Measurements from ENCODE around the gene A4GALT. TPM values are rescaled to one million over a fixed set of nuclear protein-coding genes. Genes with fewer than 3 reads are reported as not detected.

The A4GALT gene
- total and polyA plus RNA-seq, 2 experiments from 2014 or later, result 14.8 to 18.6 TPM

DNA sequence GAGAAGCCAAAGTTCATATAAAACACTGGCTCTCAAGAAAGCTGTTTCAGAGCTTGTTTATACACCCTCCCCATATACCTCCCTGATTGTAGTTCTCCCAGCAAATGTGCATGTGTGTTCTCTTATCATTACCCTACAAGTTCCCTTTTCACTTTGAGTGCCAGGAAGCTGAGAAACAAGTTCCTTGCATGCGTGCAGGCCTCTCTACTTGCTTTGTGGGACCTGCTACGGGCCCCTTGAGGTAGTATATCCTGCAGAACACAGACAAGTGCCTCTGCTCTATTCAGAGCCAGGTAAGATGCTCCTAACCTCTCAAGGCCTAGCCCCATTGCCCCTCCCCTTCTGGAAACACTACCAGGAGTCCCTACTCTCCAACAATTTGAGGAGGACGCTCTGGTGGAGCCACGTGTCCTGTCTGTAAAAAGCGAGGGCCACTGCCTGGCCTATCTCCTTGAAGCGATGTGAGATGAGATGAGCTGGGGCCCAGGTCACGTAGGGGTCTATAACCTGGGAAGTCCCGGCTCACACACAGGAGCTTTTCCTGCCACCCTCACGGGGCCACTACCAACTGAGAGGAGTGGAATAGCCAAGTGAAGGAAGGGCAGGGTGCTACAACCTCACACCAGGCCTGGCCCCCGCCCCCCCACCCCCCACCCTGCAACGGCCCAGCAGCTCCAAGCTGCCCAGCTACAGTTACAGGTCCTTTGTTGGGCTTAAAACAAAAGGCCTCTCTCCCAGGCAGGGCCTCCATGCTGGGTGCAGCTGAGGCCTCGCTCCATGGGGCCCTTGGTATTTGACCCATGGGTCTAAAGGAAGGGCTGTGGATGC, 77.7 kb downstream of the A4GALT start:
- no peaks in the 10 kb centered on the region for H4K20me1 ChIP-seq (ENCODE audit: insufficient read depth)
- in situ Hi-C loops (cut with MboI), result no loop called here
- DNase-seq, result no peak
- peaks cover 44% of the 10 kb centered on the region for H3K4me1 ChIP-seq (ENCODE audit: insufficient read depth)
- peaks cover 100% of the 10 kb centered on the region for H3K79me2 ChIP-seq (ENCODE audit: insufficient read depth)
- no peak overlapping the region for H3K27ac ChIP-seq
- H2AFZ ChIP-seq, result no peak overlapping the region
- no peak overlapping the region for H3K4me2 ChIP-seq (ENCODE audit: unreplicated experiment)
- H3K4me3 ChIP-seq, result no peak overlapping the region
- peaks cover 4% of the 10 kb centered on the region; the same call in 1 of the 2 replicates for H3F3A ChIP-seq (ENCODE audit: insufficient read depth)
- no peaks in the 10 kb centered on the region for H3K36me3 ChIP-seq (ENCODE audit: low read depth)
- H3K9ac ChIP-seq, result no peak overlapping the region
- H3K9me2 ChIP-seq (ENCODE audit: insufficient read depth), result no peaks in the 10 kb centered on the region
- TF ChIP-seq EZH2 (IDR thresholded peaks at IDR 0.05; ENCODE audit: insufficient read depth, poor library complexity, severe bottlenecking) (no peak), EZH2phosphoT487 (IDR thresholded peaks at IDR 0.05; ENCODE audit: insufficient read depth, low read depth) (no peak)
- no peaks in the 10 kb centered on the region for H3K9me3 ChIP-seq (ENCODE audit: low read depth)
- no peaks in the 10 kb centered on the region for H3K27me3 ChIP-seq (replicated peaks; ENCODE audit: insufficient read depth)
- 90 to 92% methylated on average over 7 to 12 of the region's 12 CpGs for WGBS, 2 experiments (ENCODE audit: low coverage in 1 of 2, low lambda C conversion rate in 2 of 2, missing lambda C conversion rate in 2 of 2)

Small RNA genes lying within 50 kb of the gene (small RNA-seq; reads per million reads assigned to genes)
- not detected for gene RF00019 (ENCODE audit: low read depth, low replicate concordance)

Other genes with a start within 250 kb of the A4GALT start
- gene RRP7A, start 201.1 kb downstream of the A4GALT start, total RNA-seq (2014; rRNA removed; shearing (Covaris generic)), result 23.9 and 31.7 TPM in 2 replicates
- gene RRP7A, start 201.1 kb downstream of the A4GALT start, polyA plus RNA-seq (2016; fragmentation: Nextera tagmentation; extraction: Ambion mirVana), result 48.2 and 50.8 TPM in 2 replicates
- 2.8 and 4.8 TPM in 2 replicates for gene SERHL2, start 166.9 kb downstream of the A4GALT start, total RNA-seq (2014; rRNA removed; shearing (Covaris generic))
- gene SERHL2, start 166.9 kb downstream of the A4GALT start, polyA plus RNA-seq (2016; fragmentation: Nextera tagmentation; extraction: Ambion mirVana), result 5.0 and 5.1 TPM in 2 replicates
- 32.8 and 35.5 TPM in 2 replicates for gene POLDIP3, start 106.0 kb downstream of the A4GALT start, total RNA-seq (2014; rRNA removed; shearing (Covaris generic))
- gene POLDIP3, start 106.0 kb downstream of the A4GALT start, polyA plus RNA-seq (2016; fragmentation: Nextera tagmentation; extraction: Ambion mirVana), result 45.9 and 46.3 TPM in 2 replicates
- not detected in 2 replicates for gene ATP5MGL, start 80.3 kb downstream of the A4GALT start, total RNA-seq (2014; rRNA removed; shearing (Covaris generic))
- 0.62 TPM in 1 of 2 replicates, not detected in the other for gene ATP5MGL, start 80.3 kb downstream of the A4GALT start, polyA plus RNA-seq (2016; fragmentation: Nextera tagmentation; extraction: Ambion mirVana)
- 314 and 378 TPM in 2 replicates for gene CYB5R3, start 71.5 kb downstream of the A4GALT start, total RNA-seq (2014; rRNA removed; shearing (Covaris generic))
- gene CYB5R3, start 71.5 kb downstream of the A4GALT start, polyA plus RNA-seq (2016; fragmentation: Nextera tagmentation; extraction: Ambion mirVana), result 907 and 950 TPM in 2 replicates
- gene ARFGAP3, start 136.4 kb upstream of the A4GALT start, total RNA-seq (2014; rRNA removed; shearing (Covaris generic)), result 83.2 and 96.8 TPM in 2 replicates
- gene ARFGAP3, start 136.4 kb upstream of the A4GALT start, polyA plus RNA-seq (2016; fragmentation: Nextera tagmentation; extraction: Ambion mirVana), result 79.7 and 81.5 TPM in 2 replicates